Cardiac atrium fibroblast (primary cell): ENCODE measurements around the gene TRPM8. TPM values are rescaled to one million over a fixed set of nuclear protein-coding genes. Genes with fewer than 3 reads are reported as not detected.

Experiments
- total RNA-seq: library from RNA; depleted of rRNA; stranded (reverse); fragments of >200 nt; gene quantifications from 2 replicates; pipeline ENCODE4 v1.2.3, GENCODE V29; 2015

Gene TRPM8
- total RNA-seq, result not detected in 2 replicates

GRCh38 chr2:233917116-233917515 lies at the start of gene TRPM8:
TRPM8 (plus strand) TSS chr2:233917373; CDS start chr2:233926538, 9,165 bp downstream.

GRCh38 chr2:233867993-233868532 lies 49.1 kb upstream of the TRPM8 start, which contains the start of gene MSL3B:
MSL3B (minus strand) TSS chr2:233868386.

GRCh38 chr2:234050455-234051135 lies 133.4 kb downstream of the TRPM8 start, which contains the start of gene SPP2:
SPP2 (plus strand) TSS chr2:234050702; CDS start chr2:234050787, 85 bp downstream.

Other genes starting within 250 kb of the TRPM8 start
- not detected in 2 replicates for gene UGT1A9, start 245.5 kb upstream of the TRPM8 start, total RNA-seq
- not detected in 2 replicates for gene UGT1A7, start 235.5 kb upstream of the TRPM8 start, total RNA-seq
- not detected in 2 replicates for gene UGT1A6, start 224.5 kb upstream of the TRPM8 start, total RNA-seq
- not detected in 2 replicates for gene UGT1A5, start 204.5 kb upstream of the TRPM8 start, total RNA-seq
- not detected in 2 replicates for gene UGT1A4, start 198.6 kb upstream of the TRPM8 start, total RNA-seq
- gene UGT1A3, start 188.3 kb upstream of the TRPM8 start, total RNA-seq, result not detected in 2 replicates
- not detected in 2 replicates for gene UGT1A1, start 157.1 kb upstream of the TRPM8 start, total RNA-seq
- gene MROH2A, start 139.0 kb upstream of the TRPM8 start, total RNA-seq, result not detected in 2 replicates
- gene HJURP, start 62.8 kb upstream of the TRPM8 start, total RNA-seq, result 6.3 and 21.2 TPM in 2 replicates
- not detected in 2 replicates for gene SPP2, start 133.3 kb downstream of the TRPM8 start, total RNA-seq